Activated T-cell treated with anti-CD3 and anti-CD28 coated beads, Interleukin-2, amount 50 U/mL, for 72 hours (primary cell): ENCODE results near the gene TAF11L7. TPM values are rescaled to one million over a fixed set of nuclear protein-coding genes. Genes with fewer than 3 reads are reported as not detected.
"Not testable (repeated sequence)": the region's sequence is repeated elsewhere in the genome, so short reads cannot be mapped to it uniquely, and the experiment has no call there.

Experiments used
- ATAC-seq, 2 donors: fragments of 150-1000 bp; cut with Tn5 transposase; replicated peaks in 1 of 2; 2 replicates each; pipeline ENCODE4 v1.10.0; 2021; ENCODE audit warnings: moderate library complexity in 2 of 2, mild to moderate bottlenecking in 1 of 2
- DNase-seq, 2 donors: peaks; one replicate each; pipeline ENCODE4 v3.0.0; 2021 to 2022; ENCODE audit warnings: mixed read lengths in 1 of 2
- H3K27ac Mint-ChIP-seq: one replicate; pipeline ENCODE4 v1.8.0; 2022; ENCODE audit warnings: mild to moderate bottlenecking, moderate library complexity, mixed read lengths
- H3K27me3 Mint-ChIP-seq: one replicate; pipeline ENCODE4 v1.8.0; 2022; ENCODE audit warnings: low read depth, mixed read lengths
- H3K36me3 Mint-ChIP-seq, 2 donors: one replicate each; pipeline ENCODE4 v1.8.0; 2022; ENCODE audit warnings: mixed read lengths in 2 of 2, mild to moderate bottlenecking in 1 of 2; ENCODE audit not compliant: insufficient read depth in 2 of 2
- H3K4me1 Mint-ChIP-seq: one replicate; pipeline ENCODE4 v1.8.0; 2022; ENCODE audit warnings: low read depth, mixed read lengths
- H3K4me3 Mint-ChIP-seq, 2 donors: one replicate each; pipeline ENCODE4 v1.8.0; 2022; ENCODE audit warnings: mild to moderate bottlenecking in 2 of 2, mixed read lengths in 2 of 2, moderate library complexity in 2 of 2
- H3K9me3 Mint-ChIP-seq, 2 donors: one replicate each; pipeline ENCODE4 v1.8.0; 2022; ENCODE audit warnings: mixed read lengths in 2 of 2
- total RNA-seq, 2 donors: library from RNA; stranded (reverse); gene quantifications; one replicate each; pipeline ENCODE4 v1.2.3, GENCODE V29; 2022

Gene TAF11L7
- total RNA-seq, 2 donors from 2014 or later: not detected

DNA sequence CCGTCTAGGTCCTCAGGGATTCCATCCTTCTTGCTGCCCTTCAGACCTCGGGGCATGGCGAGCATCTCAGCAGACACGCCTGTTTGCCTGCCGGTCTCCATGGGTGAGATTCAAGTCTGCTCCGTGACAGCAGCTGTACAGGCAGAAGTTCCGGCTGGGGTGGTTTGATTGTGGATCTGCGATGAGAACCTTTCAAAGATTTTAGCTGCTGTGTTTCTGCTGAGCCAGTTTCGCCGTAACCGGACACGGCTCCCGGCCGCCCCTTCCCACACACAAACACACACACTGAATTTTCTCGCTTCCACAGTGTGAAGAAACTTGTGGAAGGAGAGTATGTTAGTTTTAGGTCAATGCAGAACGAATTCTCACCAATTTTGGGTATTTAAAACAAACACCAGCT is 5.3 kb upstream of the TAF11L7 start, which contains the start of gene TAF11L8:
Gene TAF11L8 (minus strand): TSS at position 101 of the 400 bp plus-strand sequence.
- not testable (repeated sequence) for ATAC-seq, H3K9me3 Mint-ChIP-seq, H3K27ac Mint-ChIP-seq, H3K27me3 Mint-ChIP-seq, DNase-seq, H3K4me3 Mint-ChIP-seq, H3K4me1 Mint-ChIP-seq, H3K36me3 Mint-ChIP-seq

Other genes starting within 250 kb of the TAF11L7 start
- gene TAF11L2, start 87.5 kb downstream of the TAF11L7 start, total RNA-seq: not detected
- not detected for gene TAF11L3, start 67.4 kb downstream of the TAF11L7 start, total RNA-seq
- not detected for gene TAF11L4, start 64.0 kb downstream of the TAF11L7 start, total RNA-seq
- gene TAF11L5, start 60.5 kb downstream of the TAF11L7 start, total RNA-seq: not detected
- gene TAF11L6, start 57.1 kb downstream of the TAF11L7 start, total RNA-seq: not detected
- gene TAF11L8, start 5.2 kb upstream of the TAF11L7 start, total RNA-seq: not detected
- not detected for gene TAF11L9, start 8.6 kb upstream of the TAF11L7 start, total RNA-seq
- not detected for gene TAF11L10, start 12.1 kb upstream of the TAF11L7 start, total RNA-seq
- gene TAF11L11, start 18.4 kb upstream of the TAF11L7 start, total RNA-seq: not detected
- not detected for gene TAF11L12, start 24.6 kb upstream of the TAF11L7 start, total RNA-seq
- not detected for gene TAF11L13, start 46.3 kb upstream of the TAF11L7 start, total RNA-seq
- not detected for gene TAF11L14, start 48.7 kb upstream of the TAF11L7 start, total RNA-seq